GM12878 (cell line): ENCODE data around the gene ZKSCAN1. TPM values are rescaled to one million over a fixed set of nuclear protein-coding genes. Genes with fewer than 3 reads are reported as not detected.
"Not testable (repeated sequence)": the region's sequence is repeated elsewhere in the genome, so short reads cannot be mapped to it uniquely, and the experiment has no call there.

Source experiments
- ATAC-seq: fragments of 200-7000 bp; cut with Tn5 transposase; 3 replicates; pipeline ENCODE4 v1.9.1; 2020; ENCODE audit warnings: mild to moderate bottlenecking, moderate library complexity
- BruUV-seq: library from RNA; stranded (reverse); fragments of 400-500 nt; replicated peaks from 2 replicates; lab custom pipeline; 2021; lab: Mats Ljungman, UMichigan
- CTCF ChIA-PET: fragments of 300-600 bp; sonication (Branson Sonifier 250); formaldehyde crosslinking; extraction: SDS; loops from one replicate; lab custom pipeline; 2021; ENCODE audit warnings: inconsistent platforms; lab: Yijun Ruan, JAX
- POLR2A ChIA-PET: fragments of 350-600 bp; formaldehyde crosslinking; extraction: SDS; loops from one replicate; lab custom pipeline; 2021; ENCODE audit warnings: inconsistent platforms; lab: Charles Lee
- RAD21 ChIA-PET: fragments of 300-600 bp; sonication (Branson Sonifier 250); formaldehyde crosslinking; loops from one replicate; lab custom pipeline; 2023; ENCODE audit warnings: antibody characterized with exemption; ENCODE audit not compliant: unreplicated experiment; lab: Charles Lee
- SMC1A ChIA-PET: fragments of 300-600 bp; sonication (Branson Sonifier 250); formaldehyde crosslinking; loops from one replicate; lab custom pipeline; 2023; ENCODE audit not compliant: unreplicated experiment, uncharacterized antibody; lab: Charles Lee
- DNase-seq: peaks from one replicate; pipeline ENCODE4 v3.0.0-alpha.2; 2011; ENCODE audit warnings: low read depth, low spot score
- FAIRE-seq: peaks from 3 replicates; lab custom pipeline; 2011; peaks lifted over from hg19 to GRCh38; lab: Jason Lieb, UNC
- H2AFZ ChIP-seq: 2 replicates; pipeline ENCODE4 v1.6.0; 2011; ENCODE audit warnings: low read depth, low read length, control low read depth; ENCODE audit not compliant: control insufficient read depth
- H3K27ac ChIP-seq: 2 replicates; pipeline ENCODE4 v1.5.1; 2011; ENCODE audit warnings: control low read depth; ENCODE audit not compliant: control insufficient read depth, insufficient read depth
- H3K27me3 ChIP-seq, 2 experiments: replicated peaks in 1 of 2; 2 replicates each; pipeline versions ENCODE4 v1.6.0 to v1.6.1; 2011; ENCODE audit warnings: low read length in 1 of 2; ENCODE audit not compliant: control insufficient read depth in 2 of 2, insufficient read depth in 2 of 2
- H3K36me3 ChIP-seq, 2 experiments: 2 replicates each; pipeline ENCODE4 v1.5.1; 2011; ENCODE audit warnings: low read length in 1 of 2; ENCODE audit not compliant: control insufficient read depth in 2 of 2, insufficient read depth in 2 of 2
- H3K4me1 ChIP-seq: 2 replicates; pipeline ENCODE4 v1.6.1; 2011; ENCODE audit warnings: mild to moderate bottlenecking, low read length, moderate library complexity, mixed read lengths; ENCODE audit not compliant: control insufficient read depth, insufficient read depth
- H3K4me2 ChIP-seq: 2 replicates; pipeline ENCODE4 v1.6.0; 2011; ENCODE audit warnings: control low read depth; ENCODE audit not compliant: control insufficient read depth, insufficient read depth
- H3K4me3 ChIP-seq: fragments of 200-600 bp; sonication (generic); 2 replicates; pipeline ENCODE4 v1.5.1; 2016
- H3K79me2 ChIP-seq: 2 replicates; pipeline ENCODE4 v1.6.0; 2011; ENCODE audit warnings: low read length; ENCODE audit not compliant: control insufficient read depth, insufficient read depth
- H3K9ac ChIP-seq: 2 replicates; pipeline ENCODE4 v1.8.0; 2011; ENCODE audit warnings: low read length, control low read depth, mixed read lengths; ENCODE audit not compliant: control insufficient read depth, insufficient read depth
- H3K9me3 ChIP-seq: replicated peaks from 3 replicates; pipeline ENCODE4 v1.5.1; 2011; ENCODE audit warnings: mild to moderate bottlenecking, low read length; ENCODE audit not compliant: control insufficient read depth, insufficient read depth
- H4K20me1 ChIP-seq: 2 replicates; pipeline ENCODE4 v1.6.0; 2011; ENCODE audit not compliant: control insufficient read depth, insufficient read depth
- BMI1 ChIP-seq: fragments of 450-650 bp; IDR thresholded peaks from 2 replicates; pipeline ENCODE4 v1.6.1; 2016; ENCODE audit warnings: mild to moderate bottlenecking, moderate library complexity, borderline replicate concordance
- MYB ChIP-seq: fragments of 150-350 bp; IDR thresholded peaks from 2 replicates; pipeline ENCODE4 v1.6.1; 2014; ENCODE audit warnings: mild to moderate bottlenecking, low read depth, low read length, borderline replicate concordance
- MYC ChIP-seq: IDR thresholded peaks from 2 replicates; pipeline ENCODE4 v1.6.1; 2011; ENCODE audit warnings: mild to moderate bottlenecking, low read length, moderate library complexity, inconsistent platforms; ENCODE audit not compliant: insufficient read depth, insufficient replicate concordance, insufficient read length, severe bottlenecking
- PKNOX1 ChIP-seq: fragments of 450-650 bp; IDR thresholded peaks from 2 replicates; pipeline ENCODE4 v1.6.1; 2016; ENCODE audit warnings: mild to moderate bottlenecking
- SREBF1 ChIP-seq: IDR thresholded peaks from 2 replicates; pipeline ENCODE4 v1.6.1; 2012; ENCODE audit warnings: mild to moderate bottlenecking, low read length
- WGBS: methylation state at CpG from one replicate; pipeline ENCODE4 v1.1.6; 2016; ENCODE audit warnings: low lambda C conversion rate; ENCODE audit not compliant: insufficient replicate concordance, insufficient coverage; ENCODE audit errors: missing lambda C conversion rate; 5-methylcytosine and 5-hydroxymethylcytosine counted together
- in situ Hi-C: fragments of 300-500 bp; cut with MboI; formaldehyde crosslinking; loops from 9 replicates; pipeline ENCODE4 v1.14.3; 2018; ENCODE audit warnings: mixed read lengths
- intact Hi-C: fragments of 100-400 bp; cut with micrococcal nuclease; formaldehyde crosslinking; loops from one replicate; pipeline ENCODE4 v1.14.2; 2022; ENCODE audit not compliant: unreplicated experiment
- polyA plus RNA-seq, 11 experiments: library from polyadenylated mRNA; depleted of rRNA in 4 of 11; unstranded in 6 of 11; stranded (reverse) in 5 of 11; fragments of >200 nt; fragmentation: Nextera tagmentation in 4 of 11; fragmentation: Illumina TruSeq in 1 of 11; extraction: Ambion mirVana in 4 of 11; extraction: Trizol in 1 of 11; gene quantifications; 1 replicate in 1 of 11; 2 replicates in 10 of 11; pipeline versions ENCODE4 v1.2.1 to v1.2.3, GENCODE V29; 2011 to 2016; ENCODE audit warnings: inconsistent platforms in 2 of 11, missing spikeins in 2 of 11, low read depth in 1 of 11
- total RNA-seq, 4 experiments: library from RNA; depleted of rRNA in 3 of 4; stranded (reverse); fragments of >200 nt in 3 of 4; fragmentation: Illumina TruSeq in 1 of 4; extraction: Trizol in 1 of 4; gene quantifications; 2 replicates each; pipeline versions ENCODE4 v1.2.1 to v1.2.3, GENCODE V29; 2013 to 2021
- TF ChIP-seq, protein P1 (sequence below): IDR thresholded peaks from 2 replicates; pipeline ENCODE4 v1.6.1; 2011; ENCODE audit warnings: borderline replicate concordance, low read depth, mild to moderate bottlenecking, moderate library complexity, mixed read lengths, low read length; ENCODE audit not compliant: insufficient read depth; ENCODE audit errors: extremely low read length
- TF ChIP-seq, protein P2 (sequence below): IDR thresholded peaks from 2 replicates; pipeline ENCODE4 v1.6.1; 2011; ENCODE audit warnings: mild to moderate bottlenecking, low read depth, low read length, moderate library complexity; ENCODE audit not compliant: insufficient replicate concordance

Gene ZKSCAN1
- total and polyA plus RNA-seq, 10 of the 15 experiments (the other 5 are each of a cell fraction or from before 2014, with no cell fraction given), result 3.2 to 34.4 (median 18.1) TPM

DNA sequence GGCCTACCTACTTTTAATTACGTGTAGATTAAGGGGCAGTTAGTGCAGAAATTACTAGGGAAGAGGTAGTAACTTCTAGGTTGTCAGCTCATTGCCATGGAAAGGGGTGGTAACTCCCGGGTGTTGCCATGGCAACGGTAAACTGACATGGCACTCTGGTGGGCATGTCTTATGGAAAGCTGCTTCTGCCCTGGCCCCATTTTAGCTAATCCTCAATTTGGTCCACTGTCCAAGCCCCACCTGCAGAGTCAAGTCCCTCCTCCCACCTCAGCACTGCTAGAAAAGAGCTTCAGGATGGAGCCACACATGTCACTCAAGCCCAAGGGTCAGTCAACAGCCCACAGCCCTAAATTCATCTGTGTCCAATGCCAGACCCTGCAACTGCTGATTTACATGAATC, 7.5 kb upstream of the ZKSCAN1 start (continued):
- TF ChIP-seq, protein P1, sequence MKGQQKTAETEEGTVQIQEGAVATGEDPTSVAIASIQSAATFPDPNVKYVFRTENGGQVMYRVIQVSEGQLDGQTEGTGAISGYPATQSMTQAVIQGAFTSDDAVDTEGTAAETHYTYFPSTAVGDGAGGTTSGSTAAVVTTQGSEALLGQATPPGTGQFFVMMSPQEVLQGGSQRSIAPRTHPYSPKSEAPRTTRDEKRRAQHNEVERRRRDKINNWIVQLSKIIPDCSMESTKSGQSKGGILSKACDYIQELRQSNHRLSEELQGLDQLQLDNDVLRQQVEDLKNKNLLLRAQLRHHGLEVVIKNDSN, result no peak
- peak; percentile 40; the same call in 1 of the 2 replicates for TF ChIP-seq PKNOX1
- no peak for TF ChIP-seq MYC
- peak; percentile 60; the same call in 1 of the 2 replicates for TF ChIP-seq BMI1
- TF ChIP-seq, protein P2, sequence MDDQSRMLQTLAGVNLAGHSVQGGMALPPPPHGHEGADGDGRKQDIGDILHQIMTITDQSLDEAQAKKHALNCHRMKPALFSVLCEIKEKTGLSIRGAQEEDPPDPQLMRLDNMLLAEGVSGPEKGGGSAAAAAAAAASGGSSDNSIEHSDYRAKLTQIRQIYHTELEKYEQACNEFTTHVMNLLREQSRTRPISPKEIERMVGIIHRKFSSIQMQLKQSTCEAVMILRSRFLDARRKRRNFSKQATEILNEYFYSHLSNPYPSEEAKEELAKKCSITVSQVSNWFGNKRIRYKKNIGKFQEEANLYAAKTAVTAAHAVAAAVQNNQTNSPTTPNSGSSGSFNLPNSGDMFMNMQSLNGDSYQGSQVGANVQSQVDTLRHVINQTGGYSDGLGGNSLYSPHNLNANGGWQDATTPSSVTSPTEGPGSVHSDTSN, result no peak
- TF ChIP-seq, all 136 proteins: peak for 2

DNA sequence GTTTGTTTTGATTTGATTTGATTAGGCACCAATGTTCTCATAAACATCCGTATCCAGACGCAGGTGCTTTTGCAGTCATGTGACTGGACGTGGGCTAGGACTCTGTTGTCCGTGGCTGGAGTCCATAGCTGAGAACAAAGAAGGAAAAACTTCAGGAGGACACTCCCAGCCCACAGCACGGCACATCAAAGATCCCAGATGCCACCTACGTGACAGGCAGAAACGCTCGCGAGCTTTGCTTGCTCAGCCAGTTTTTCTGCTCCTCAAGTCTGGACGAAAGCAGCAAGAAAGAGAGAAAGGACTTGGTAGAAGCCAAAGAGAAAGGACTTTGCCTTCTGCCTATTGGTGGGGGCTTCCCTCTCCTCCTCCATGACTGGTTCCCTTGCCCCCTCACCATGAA, 6.9 kb upstream of the ZKSCAN1 start:
- SMC1A ChIA-PET, result no interaction called here

GRCh38 chr7:100009952-100010351, 5.4 kb upstream of the ZKSCAN1 start:
- H2AFZ ChIP-seq, H3K27me3 ChIP-seq, H4K20me1 ChIP-seq, in situ Hi-C loops, FAIRE-seq, H3K9me3 ChIP-seq, SMC1A ChIA-PET, H3K36me3 ChIP-seq, H3K27ac ChIP-seq, ATAC-seq, H3K4me3 ChIP-seq, DNase-seq, H3K4me1 ChIP-seq, intact Hi-C loops, H3K4me2 ChIP-seq, CTCF ChIA-PET, H3K9ac ChIP-seq, RAD21 ChIA-PET, BruUV-seq, H3K79me2 ChIP-seq: not testable (repeated sequence)
- POLR2A ChIA-PET, result interaction anchor here (0.6 kb wide), 1 partner anchor 37 kb away, joined by 3 read pairs; no protein-coding TSS in a partner anchor
- 47% methylated on average over 8 of the region's 8 CpGs for WGBS

More for the DNA sequence above, 6.9 kb upstream of the ZKSCAN1 start:
- H4K20me1 ChIP-seq, result no peaks in the 10 kb centered on the region
- H3K27me3 ChIP-seq, result peaks cover 0 to 1% of the 10 kb centered on the region in 2 experiments; a peak in 2 of 4 replicates
- no peaks in the 10 kb centered on the region for H3K9me3 ChIP-seq
- TF ChIP-seq SREBF1 (no peak), MYB (no peak)
- H3K79me2 ChIP-seq, result no peaks in the 10 kb centered on the region
- RAD21 ChIA-PET, result interaction anchor here (1.1 kb wide), 1 partner anchor 8 kb away, joined by 3 read pairs; no protein-coding TSS in a partner anchor
- ATAC-seq (no peak), FAIRE-seq (no peak), DNase-seq (no peak)
- POLR2A ChIA-PET, result interaction anchor here (1.2 kb wide), 1 partner anchor 41 kb away, joined by 3 read pairs; the partner anchor contains the start of gene ZSCAN21
- H3K4me1 ChIP-seq, result no peaks in the 10 kb centered on the region
- H3K4me3 ChIP-seq, result no peak overlapping the region
- no TSS peak for BruUV-seq
- H3K9ac ChIP-seq, result no peak overlapping the region
- CTCF ChIA-PET, result interaction anchor here (1.2 to 1.5 kb wide), 2 partner anchors 15 to 18 kb away, joined by 3 to 4 read pairs; no protein-coding TSS in a partner anchor
- H3K36me3 ChIP-seq, result no peaks in the 10 kb centered on the region
- 59% methylated on average over 10 of the region's 10 CpGs for WGBS
- no peak overlapping the region for H2AFZ ChIP-seq
- intact Hi-C loops, result no loop called here
- no peak overlapping the region for H3K27ac ChIP-seq
- no peak overlapping the region for H3K4me2 ChIP-seq
- in situ Hi-C loops, result no loop called here
